Non-pigmented ciliary epithelial cell (primary cell): Measurements from ENCODE around the gene FRMD3.

Source experiments
- DNase-seq: peaks from one replicate; pipeline ENCODE4 v3.0.0-alpha.2; 2010; ENCODE audit warnings: low read depth

FRMD3 gene

GRCh38 chr9:83281306-83282255 lies 256.6 kb downstream of the FRMD3 start:
- no peak for DNase-seq

DNA sequence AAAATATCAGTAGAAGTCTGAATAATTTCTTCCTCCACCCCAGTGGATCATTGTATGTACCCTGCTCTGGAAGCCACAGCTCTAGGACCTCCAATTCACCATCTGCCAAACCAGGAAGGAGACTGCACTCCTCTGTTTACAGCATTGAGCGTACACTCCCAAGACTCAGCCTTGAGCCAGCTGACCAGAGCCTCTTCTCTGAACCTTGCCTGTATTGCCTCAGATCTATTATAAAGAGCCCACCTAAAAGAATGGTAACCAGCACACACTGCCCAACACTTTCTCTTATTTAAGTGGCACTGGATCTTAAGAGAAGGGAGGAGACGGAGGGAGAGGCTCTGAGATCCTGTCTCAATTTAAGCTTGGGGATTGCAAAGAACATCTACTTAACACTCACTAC lies 257.4 kb downstream of the FRMD3 start:
- no peak for DNase-seq

DNA sequence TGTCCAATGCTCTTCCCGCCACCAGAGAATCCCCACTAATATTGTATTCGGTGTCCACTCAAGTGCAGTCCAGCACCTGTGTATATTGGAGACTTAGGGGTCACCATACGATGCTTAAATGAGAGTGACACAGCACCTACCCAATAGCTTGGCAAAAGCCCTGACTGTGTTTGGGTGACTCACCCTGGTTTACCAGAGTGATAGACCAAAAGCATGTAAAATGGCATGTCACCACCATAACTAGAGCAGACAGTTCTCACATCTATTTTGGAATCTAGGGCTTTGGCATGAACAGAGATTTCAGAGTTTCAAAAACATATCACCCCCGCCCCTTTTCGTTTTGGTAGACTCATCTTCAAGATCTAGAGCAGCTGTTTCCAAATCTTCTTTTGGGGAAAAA lies 257.9 kb downstream of the FRMD3 start:
- no peak for DNase-seq

GRCh38 chr9:83274787-83275186 lies 263.4 kb downstream of the FRMD3 start:
- DNase-seq, result no peak

- DNase-seq, result no peak
Observed at GRCh38 chr9:83271665-83272071, 266.5 kb downstream of the FRMD3 start.

DNA sequence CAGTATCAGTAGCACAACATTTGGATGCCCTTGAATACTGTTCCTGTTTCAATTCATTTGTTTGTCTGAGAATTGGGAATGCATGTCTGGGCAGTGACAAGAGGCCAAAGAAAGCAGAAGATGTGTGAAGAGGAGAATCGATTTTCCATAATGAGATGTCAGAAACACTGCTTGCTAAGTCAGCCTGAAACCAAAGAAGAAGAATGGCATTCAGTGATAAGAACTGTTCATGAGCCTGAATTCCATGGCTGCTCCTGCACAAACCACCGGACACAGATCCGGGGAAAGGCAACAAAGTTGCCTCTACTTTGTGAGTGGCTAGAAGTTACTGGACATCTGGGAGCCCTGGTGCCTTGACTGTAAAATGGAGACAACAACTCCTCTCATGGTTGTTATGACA lies 268.1 kb downstream of the FRMD3 start:
- no peak for DNase-seq

- DNase-seq, result no peak
Observed at GRCh38 chr9:83267741-83268140, 270.5 kb downstream of the FRMD3 start.

- no peak for DNase-seq
Observed at GRCh38 chr9:83266666-83267496, 271.3 kb downstream of the FRMD3 start.

GRCh38 chr9:83266331-83266665 lies 271.9 kb downstream of the FRMD3 start:
- DNase-seq, result no peak

DNA sequence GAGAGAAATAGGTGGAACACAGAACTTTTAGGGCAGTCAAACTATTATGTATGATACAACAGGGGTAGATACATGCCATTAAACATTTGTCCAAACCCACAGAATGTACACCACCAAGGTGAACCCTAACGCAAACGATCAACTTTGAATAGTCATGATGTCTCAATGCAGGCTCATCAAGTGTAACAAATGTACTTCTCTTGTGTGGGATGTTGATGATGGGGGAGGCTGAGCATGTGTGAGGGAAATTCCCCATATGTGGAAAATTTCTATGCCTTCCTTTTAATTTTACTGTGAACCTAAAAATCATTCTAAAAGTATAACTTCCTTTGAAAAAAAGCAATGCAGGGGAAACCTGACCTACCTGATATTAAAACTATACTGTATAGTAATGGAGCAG lies 273.9 kb downstream of the FRMD3 start:
- DNase-seq, result no peak

DNA sequence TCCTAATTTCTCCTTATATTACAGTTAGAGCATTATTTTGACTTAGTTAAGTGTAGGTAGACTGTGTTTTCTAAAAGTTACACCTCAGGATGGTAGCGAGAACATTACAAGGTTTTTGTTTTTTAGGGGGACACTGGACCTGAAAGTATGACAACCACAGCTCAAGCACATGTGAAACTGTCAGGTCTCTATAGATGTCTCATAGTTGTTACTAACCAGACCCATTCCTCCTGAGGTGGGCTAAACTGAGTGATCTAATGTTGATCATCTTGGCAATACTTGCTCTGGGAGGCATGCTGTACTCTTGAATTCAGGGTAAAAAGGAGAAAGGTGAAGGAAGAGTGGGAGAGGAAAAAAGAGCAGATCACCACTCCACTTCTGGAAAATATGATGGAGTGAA lies 278.6 kb downstream of the FRMD3 start:
- DNase-seq, result no peak

- DNase-seq, result no peak
Observed at GRCh38 chr9:83257937-83258891, 280.0 kb downstream of the FRMD3 start.

DNA sequence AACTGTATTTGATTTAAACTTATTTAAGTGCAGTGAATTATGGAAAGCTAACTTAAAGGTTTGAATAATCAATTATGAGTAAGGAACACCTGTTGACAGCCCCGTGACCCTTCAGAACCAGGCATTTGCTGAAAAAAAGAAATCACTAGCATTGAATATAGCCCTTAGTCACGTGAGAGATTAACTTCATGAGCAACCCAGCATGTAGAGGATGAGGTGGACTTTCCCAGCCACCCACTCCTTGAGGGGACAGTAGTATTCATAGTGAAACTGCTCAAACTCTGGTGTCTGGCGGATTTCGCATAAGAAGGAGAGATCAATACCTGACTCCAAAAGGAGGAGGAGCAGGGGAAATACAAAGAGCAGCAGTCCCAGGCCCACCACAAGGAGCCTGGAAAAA lies 290.5 kb downstream of the FRMD3 start:
- DNase-seq, result no peak

GRCh38 chr9:83245979-83246659 lies 292.1 kb downstream of the FRMD3 start:
- DNase-seq, result no peak

- no peak for DNase-seq
Observed at GRCh38 chr9:83242066-83242465, 296.1 kb downstream of the FRMD3 start.

DNA sequence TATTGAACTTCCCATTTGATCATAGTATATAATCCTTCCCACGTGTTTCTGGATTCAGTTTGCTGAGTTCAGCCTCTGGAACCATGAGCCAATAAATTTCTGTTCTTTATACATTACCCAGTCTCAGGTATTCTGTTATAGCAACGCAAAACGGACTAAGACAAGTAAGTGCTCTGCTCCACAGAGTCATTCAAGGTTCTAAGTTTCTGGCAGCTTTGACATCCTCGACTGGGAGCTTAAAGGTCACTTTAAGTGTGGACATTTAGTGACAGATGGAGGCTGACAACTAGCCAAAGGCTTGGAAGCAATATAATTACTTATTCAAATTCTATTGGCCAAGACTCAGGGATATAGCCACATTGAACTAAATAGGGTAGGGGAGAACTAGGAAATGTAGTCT lies 297.5 kb downstream of the FRMD3 start:
- no peak for DNase-seq

DNA sequence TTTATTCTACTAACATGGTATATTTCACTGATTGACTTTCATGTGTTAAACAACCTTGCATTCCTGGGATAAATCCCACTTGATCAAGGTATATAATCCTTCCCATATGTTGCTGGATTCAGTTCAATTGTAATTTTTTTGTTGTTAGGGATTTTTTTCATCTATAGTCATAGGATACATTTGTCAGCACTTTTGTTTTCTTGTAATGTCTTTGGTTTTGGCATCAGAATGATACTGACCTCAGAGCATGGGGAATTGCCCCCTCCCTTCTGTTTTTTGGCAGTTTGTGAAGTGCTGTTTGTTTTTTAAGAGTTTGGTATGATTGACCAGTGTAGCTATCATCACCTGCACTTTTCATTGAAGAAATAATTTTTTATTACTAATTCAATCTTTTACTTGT lies 298.5 kb downstream of the FRMD3 start:
- DNase-seq, result no peak

- DNase-seq, result no peak
Observed at GRCh38 chr9:83238871-83239640, 299.1 kb downstream of the FRMD3 start.

GRCh38 chr9:83236029-83236696 lies 302.0 kb downstream of the FRMD3 start:
- no peak for DNase-seq

DNA sequence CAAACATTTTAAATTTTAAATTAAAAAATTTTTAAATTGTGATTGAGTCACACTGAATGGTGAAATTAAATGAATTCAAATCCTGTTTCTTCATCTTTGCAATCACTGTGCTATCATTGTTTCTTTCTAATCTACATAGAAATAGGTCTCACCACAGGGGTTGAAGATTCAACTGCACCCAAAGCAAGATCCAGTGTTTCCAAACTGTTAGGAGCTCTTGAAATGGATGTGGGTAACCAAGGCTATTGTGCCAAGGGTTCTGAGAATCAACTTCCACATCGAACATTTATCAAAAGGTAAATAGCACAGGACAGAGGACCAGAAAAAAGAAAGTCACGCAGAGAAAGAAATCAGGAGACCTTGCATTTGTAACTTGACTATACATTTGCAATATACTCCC lies 302.7 kb downstream of the FRMD3 start:
- no peak for DNase-seq
